HG02571 (cell line): ENCODE data around the gene CENPH.
"Not testable (repeated sequence)": the region's sequence is repeated elsewhere in the genome, so short reads cannot be mapped to it uniquely, and the experiment has no call there.

Experiments used
- ATAC-seq: cut with Tn5 transposase; IDR thresholded peaks from one replicate; pipeline ENCODE4 v1.9.1; 2021; ENCODE audit warnings: mild to moderate bottlenecking, moderate library complexity; ENCODE audit not compliant: unreplicated experiment

The CENPH gene

DNA sequence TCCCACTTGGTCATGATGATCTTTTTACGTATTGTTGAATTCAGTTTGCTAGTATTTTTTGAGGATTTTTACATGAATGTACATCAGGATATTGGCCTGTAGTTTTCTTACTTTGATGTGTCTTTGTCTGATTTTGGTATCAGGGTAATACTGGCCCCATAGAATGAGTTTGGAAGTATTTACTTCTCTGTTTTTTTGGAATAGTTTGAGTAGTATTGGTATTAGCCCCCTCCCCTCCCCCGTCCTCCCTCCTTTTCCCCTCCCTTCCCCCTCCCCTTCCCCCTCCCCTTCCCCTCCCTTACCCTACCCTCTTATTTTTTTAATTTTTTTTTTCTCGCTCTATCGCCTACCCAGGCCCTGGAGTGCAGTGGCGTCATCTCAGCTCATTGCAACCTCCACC lies 55.6 kb downstream of the CENPH start:
- ATAC-seq, result no peak

DNA sequence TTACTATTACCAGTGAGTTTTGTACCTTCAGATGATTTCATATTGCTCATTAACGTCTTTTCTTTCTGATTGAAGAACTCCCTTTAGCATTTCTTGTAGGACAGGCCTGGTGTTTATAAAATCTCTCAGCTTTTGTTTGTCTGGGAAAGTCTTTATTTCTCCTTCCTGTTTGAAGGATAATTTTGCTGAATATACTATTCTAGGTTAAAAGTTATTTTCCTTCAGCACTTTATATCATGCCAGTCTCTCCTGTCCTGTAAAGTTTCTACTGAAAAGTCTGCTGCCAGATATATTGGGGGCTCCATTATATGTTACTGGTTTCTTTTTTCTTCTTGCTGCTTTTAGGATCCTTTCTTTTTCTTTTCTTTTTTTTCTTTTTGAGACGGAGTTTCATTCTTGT lies 58.6 kb downstream of the CENPH start:
- no peak for ATAC-seq

DNA sequence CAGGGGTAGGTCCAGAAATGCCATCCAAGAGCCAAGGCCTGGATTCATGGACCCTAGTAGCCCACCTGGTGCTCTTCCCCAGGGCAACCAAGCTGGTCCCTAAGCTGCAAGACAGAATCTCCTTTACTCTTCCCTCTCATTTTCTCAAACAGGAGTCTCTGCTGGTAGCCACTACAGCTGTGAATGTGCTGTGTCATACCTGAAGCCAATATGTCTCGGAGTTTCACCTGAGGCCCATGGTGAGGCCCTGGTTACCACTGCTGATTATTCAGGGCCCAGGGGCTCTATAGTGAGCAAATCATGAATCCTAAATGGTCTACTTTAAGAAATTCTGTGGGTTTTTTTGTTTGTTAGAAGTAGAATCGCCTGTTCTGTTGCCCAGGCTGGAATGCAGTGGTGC lies 61.2 kb downstream of the CENPH start:
- no peak for ATAC-seq

DNA sequence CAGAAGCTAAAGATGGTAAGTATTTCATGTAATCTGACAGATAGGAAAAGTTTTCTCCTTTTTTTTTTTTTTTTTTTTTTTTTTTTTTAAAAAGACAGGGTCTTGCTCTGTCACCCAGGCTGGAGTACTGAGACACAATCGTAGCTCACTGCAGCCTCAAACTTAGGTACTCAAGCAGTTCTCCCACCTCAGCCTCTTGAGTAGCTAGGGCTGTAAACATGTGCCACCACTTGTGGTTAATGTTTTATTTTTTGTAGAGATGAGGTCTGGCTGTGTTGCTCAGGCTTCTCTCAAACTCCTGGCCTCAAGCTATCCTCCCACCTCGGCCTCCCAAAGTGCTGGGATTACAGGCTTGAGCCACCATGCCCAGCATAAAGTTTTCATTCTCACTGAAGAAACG lies 63.1 kb downstream of the CENPH start:
- ATAC-seq, result no peak

DNA sequence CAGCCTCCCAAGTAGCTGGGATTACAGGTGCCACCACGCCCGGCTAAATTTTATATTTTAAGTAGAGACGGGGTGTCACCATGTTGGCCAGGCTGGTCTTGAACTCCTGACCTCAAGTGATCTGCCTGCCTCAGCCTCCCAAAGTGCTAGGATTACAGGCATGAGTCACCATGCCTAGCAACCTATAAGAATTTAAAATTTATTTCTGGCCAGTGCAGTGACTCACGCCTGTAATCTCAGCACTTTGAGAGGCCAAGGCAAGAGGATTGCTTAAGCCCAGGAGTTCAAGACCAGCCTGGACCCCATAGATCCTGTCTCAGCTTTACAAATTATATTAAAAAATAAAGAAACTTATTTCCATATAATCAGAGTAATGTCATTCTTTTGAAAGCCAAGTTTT lies 66.6 kb downstream of the CENPH start:
- not testable (repeated sequence) for ATAC-seq

DNA sequence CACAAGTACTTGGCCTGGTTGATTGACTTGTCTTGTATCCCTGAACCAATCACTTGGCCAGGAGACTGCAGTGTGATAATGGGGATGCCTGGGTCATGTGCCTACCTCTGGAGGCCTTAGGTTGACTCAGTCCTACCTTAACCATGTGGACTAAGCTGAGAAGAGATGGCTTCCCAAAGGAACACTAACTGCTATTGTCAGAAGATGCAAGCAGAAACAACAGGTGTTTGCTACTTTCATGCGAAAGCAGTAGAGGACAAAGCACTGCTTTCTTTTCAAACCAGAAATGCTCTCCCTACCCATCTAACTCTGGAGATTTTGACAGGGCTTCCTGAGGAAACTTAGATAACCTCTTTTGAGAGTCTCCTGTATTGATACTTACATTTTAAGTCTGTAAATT lies 68.2 kb downstream of the CENPH start:
- ATAC-seq, result no peak
